Gastrocnemius medialis (tissue), 4 donors: ENCODE data around the gene KIF1A. TPM values are rescaled to one million over a fixed set of nuclear protein-coding genes. Genes with fewer than 3 reads are reported as not detected.
"Not testable (repeated sequence)": the region's sequence is repeated elsewhere in the genome, so short reads cannot be mapped to it uniquely, and the experiment has no call there.

ENCODE experiments used
- ATAC-seq, 2 donors: fragments of 150-250 bp; one replicate each; pipeline ENCODE4 v1.9.1; 2016
- DNase-seq, 2 donors: peaks; one replicate each; pipeline ENCODE4 v3.0.0-alpha.2; 2019
- H3K27ac ChIP-seq, 4 donors: fragments of 200-600 bp; sonication (generic); 1 replicate in 1 of 4; 2 replicates in 3 of 4; pipeline ENCODE4 v1.5.1; 2016 to 2018; ENCODE audit warnings: mild to moderate bottlenecking in 2 of 4, moderate library complexity in 1 of 4
- H3K27me3 ChIP-seq, 3 donors: fragments of 200-600 bp; sonication (generic) in 2 of 3; 1 replicate in 1 of 3; 2 replicates in 2 of 3; pipeline versions ENCODE4 v1.5.1 to v1.6.0; 2016 to 2019; ENCODE audit warnings: mild to moderate bottlenecking in 1 of 3, moderate library complexity in 1 of 3
- H3K36me3 ChIP-seq, 2 donors: fragments of 200-600 bp; sonication (generic) in 1 of 2; one replicate each; pipeline ENCODE4 v1.5.1; 2017 to 2018
- H3K4me1 ChIP-seq, 2 donors: fragments of 200-600 bp; sonication (generic) in 1 of 2; one replicate each; pipeline ENCODE4 v1.5.1; 2016 to 2017; ENCODE audit warnings: mild to moderate bottlenecking in 2 of 2
- H3K4me3 ChIP-seq, 4 donors: fragments of 200-600 bp; sonication (generic) in 3 of 4; 1 replicate in 1 of 4; 2 replicates in 3 of 4; pipeline ENCODE4 v1.5.1; 2016 to 2019; ENCODE audit warnings: mild to moderate bottlenecking in 2 of 4
- H3K9me3 ChIP-seq, 3 donors: fragments of 200-600 bp; sonication (generic) in 2 of 3; 1 replicate in 1 of 3; 2 replicates in 2 of 3; pipeline ENCODE4 v1.5.1; 2016 to 2019
- CTCF ChIP-seq, 5 experiments: fragments of 450-650 bp in 3 of 5; fragments of 200-600 bp in 2 of 5; sonication (generic) in 2 of 5; IDR thresholded peaks in 4 of 5; conservative IDR thresholded peaks in 1 of 5; 1 replicate in 4 of 5; 2 replicates in 1 of 5; pipeline ENCODE4 v1.5.1; 2016 to 2019; ENCODE audit warnings: antibody characterized with exemption in 5 of 5, mild to moderate bottlenecking in 3 of 5, moderate library complexity in 3 of 5
- POLR2A ChIP-seq, 2 donors: fragments of 450-650 bp; IDR thresholded peaks; one replicate each; pipeline ENCODE4 v1.6.1; 2017; ENCODE audit warnings: antibody characterized with exemption in 2 of 2, mild to moderate bottlenecking in 2 of 2, moderate library complexity in 2 of 2
- in situ Hi-C, 4 donors: fragments of 200-750 bp; cut with MboI; loops; one replicate each; pipeline versions ENCODE4 v1.15.0 to v1.8.0; 2017; ENCODE audit warnings: low sequenced_read_pairs in 4 of 4
- intact Hi-C: fragments of 100-400 bp; cut with DNase I; formaldehyde crosslinking; loops from one replicate; pipeline ENCODE4 v1.15.1; 2023; ENCODE audit warnings: low total_unique reads
- total RNA-seq, 4 donors: library from RNA; depleted of rRNA; stranded (reverse); fragments of >200 nt; gene quantifications; one replicate each; pipeline versions ENCODE4 v1.1.0 to v1.2.3, GENCODE V29; 2016

KIF1A gene
- total RNA-seq, 4 donors from 2014 or later: 0.05 to 0.33 (median 0.09) TPM; not detected in 1

GRCh38 chr2:240692583-240693561 is 127.1 kb downstream of the KIF1A start:
- in situ Hi-C loops, H3K9me3 ChIP-seq, H3K36me3 ChIP-seq, H3K27ac ChIP-seq, H3K4me1 ChIP-seq, H3K27me3 ChIP-seq, H3K4me3 ChIP-seq, DNase-seq, intact Hi-C loops, ATAC-seq: not testable (repeated sequence)

GRCh38 chr2:240691631-240692420 is 128.2 kb downstream of the KIF1A start, which contains the start of gene AQP12A:
Gene AQP12A (plus strand): TSS chr2:240691866. CDS start chr2:240691914, 48 bp downstream.
- not testable (repeated sequence) for DNase-seq

GRCh38 chr2:240691075-240691427 is 129.0 kb downstream of the KIF1A start:
- DNase-seq, ATAC-seq, H3K9me3 ChIP-seq, H3K4me3 ChIP-seq, in situ Hi-C loops, H3K27me3 ChIP-seq, H3K4me1 ChIP-seq, H3K36me3 ChIP-seq, intact Hi-C loops, H3K27ac ChIP-seq: not testable (repeated sequence)

More at GRCh38 chr2:240691631-240692420, 128.2 kb downstream of the KIF1A start, which contains the start of gene AQP12A:
- H3K27ac ChIP-seq, in situ Hi-C loops, H3K36me3 ChIP-seq, H3K9me3 ChIP-seq, H3K4me1 ChIP-seq, H3K4me3 ChIP-seq, H3K27me3 ChIP-seq, intact Hi-C loops, ATAC-seq: not testable (repeated sequence)

- H3K9me3 ChIP-seq, in situ Hi-C loops, H3K27me3 ChIP-seq, DNase-seq, ATAC-seq, H3K27ac ChIP-seq, H3K36me3 ChIP-seq, intact Hi-C loops, H3K4me1 ChIP-seq, H3K4me3 ChIP-seq: not testable (repeated sequence)
Observed at GRCh38 chr2:240690421-240691074, 129.5 kb downstream of the KIF1A start.

GRCh38 chr2:240689975-240690374 is 130.0 kb downstream of the KIF1A start:
- in situ Hi-C loops: no loop called here
- no peak for DNase-seq

GRCh38 chr2:240688553-240688919 is 131.5 kb downstream of the KIF1A start:
- DNase-seq (no peak), ATAC-seq (no peak)
- no peaks in the 10 kb centered on the region for H3K9me3 ChIP-seq
- no peak overlapping the region for H3K4me3 ChIP-seq
- TF ChIP-seq POLR2A (IDR thresholded peaks at IDR 0.05): no peak
- TF ChIP-seq CTCF (IDR thresholded peaks at IDR 0.05 in 4 of 5, conservative IDR thresholded peaks at IDR 0.05 in 1 of 5): no peak
- H3K27ac ChIP-seq: no peak overlapping the region
- H3K27me3 ChIP-seq: no peaks in the 10 kb centered on the region
- in situ Hi-C loops: no loop called here
- intact Hi-C loops: no loop called here
- H3K36me3 ChIP-seq: no peaks in the 10 kb centered on the region
- no peaks in the 10 kb centered on the region for H3K4me1 ChIP-seq

More at GRCh38 chr2:240689975-240690374, 130.0 kb downstream of the KIF1A start:
- Histone ChIP-seq H3K27me3 (no peaks in the 10 kb centered on the region), H3K4me1 (no peaks in the 10 kb centered on the region), H3K36me3 (no peaks in the 10 kb centered on the region), H3K27ac (no peak overlapping the region), H3K9me3 (no peaks in the 10 kb centered on the region), H3K4me3 (no peak overlapping the region)
- TF ChIP-seq POLR2A (IDR thresholded peaks at IDR 0.05): no peak
- no peak for TF ChIP-seq CTCF (IDR thresholded peaks at IDR 0.05 in 4 of 5, conservative IDR thresholded peaks at IDR 0.05 in 1 of 5)
- intact Hi-C loops: no loop called here
- ATAC-seq: no peak
